Fibroblast of the aortic adventitia (primary cell): Measurements from ENCODE around the gene PLEKHA8. TPM values are rescaled to one million over a fixed set of nuclear protein-coding genes. Genes with fewer than 3 reads are reported as not detected.

ENCODE experiments used
- DNase-seq: peaks from one replicate; pipeline ENCODE4 v3.0.0-alpha.2; 2010; ENCODE audit warnings: low read depth
- H3K4me3 ChIP-seq: 2 replicates; pipeline ENCODE4 v1.5.1; 2011; ENCODE audit warnings: low read depth, mild to moderate bottlenecking, control low read depth, low read length, moderate library complexity
- total RNA-seq: library from RNA; depleted of rRNA; stranded (reverse); fragments of >200 nt; gene quantifications from 2 replicates; pipeline ENCODE4 v1.2.3, GENCODE V29; 2012; ENCODE audit warnings: low replicate concordance
- TF ChIP-seq, protein P1 (sequence below): IDR thresholded peaks from 2 replicates; pipeline ENCODE4 v1.5.1; 2011; ENCODE audit warnings: mild to moderate bottlenecking, low read length, control low read depth, inconsistent platforms; ENCODE audit not compliant: insufficient read depth

The PLEKHA8 gene
- total RNA-seq, 1 donor = 10.6 TPM

DNA sequence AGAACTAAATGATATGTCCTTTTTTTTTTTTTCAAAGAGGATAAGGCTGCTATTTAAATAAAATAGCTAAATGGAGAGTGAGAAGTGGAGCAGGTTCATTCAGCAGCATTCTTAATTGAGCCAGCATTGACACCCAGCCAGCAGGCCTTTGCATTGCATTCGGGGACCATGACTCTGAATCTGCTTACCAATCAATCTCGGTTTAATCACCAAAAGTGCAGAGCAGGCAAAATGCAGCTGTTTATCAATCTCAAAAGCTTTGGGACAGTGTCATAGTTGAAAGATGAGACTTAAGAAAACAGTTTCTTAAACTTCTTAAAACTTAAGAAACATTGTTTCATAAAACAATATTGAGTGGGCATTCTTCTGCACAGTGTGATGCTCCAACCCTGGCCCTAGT is 51.7 kb downstream of the PLEKHA8 start:
- DNase-seq = no peak
- TF ChIP-seq, protein P1, sequence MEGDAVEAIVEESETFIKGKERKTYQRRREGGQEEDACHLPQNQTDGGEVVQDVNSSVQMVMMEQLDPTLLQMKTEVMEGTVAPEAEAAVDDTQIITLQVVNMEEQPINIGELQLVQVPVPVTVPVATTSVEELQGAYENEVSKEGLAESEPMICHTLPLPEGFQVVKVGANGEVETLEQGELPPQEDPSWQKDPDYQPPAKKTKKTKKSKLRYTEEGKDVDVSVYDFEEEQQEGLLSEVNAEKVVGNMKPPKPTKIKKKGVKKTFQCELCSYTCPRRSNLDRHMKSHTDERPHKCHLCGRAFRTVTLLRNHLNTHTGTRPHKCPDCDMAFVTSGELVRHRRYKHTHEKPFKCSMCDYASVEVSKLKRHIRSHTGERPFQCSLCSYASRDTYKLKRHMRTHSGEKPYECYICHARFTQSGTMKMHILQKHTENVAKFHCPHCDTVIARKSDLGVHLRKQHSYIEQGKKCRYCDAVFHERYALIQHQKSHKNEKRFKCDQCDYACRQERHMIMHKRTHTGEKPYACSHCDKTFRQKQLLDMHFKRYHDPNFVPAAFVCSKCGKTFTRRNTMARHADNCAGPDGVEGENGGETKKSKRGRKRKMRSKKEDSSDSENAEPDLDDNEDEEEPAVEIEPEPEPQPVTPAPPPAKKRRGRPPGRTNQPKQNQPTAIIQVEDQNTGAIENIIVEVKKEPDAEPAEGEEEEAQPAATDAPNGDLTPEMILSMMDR = no peak
- no peak overlapping the region for H3K4me3 ChIP-seq

DNA sequence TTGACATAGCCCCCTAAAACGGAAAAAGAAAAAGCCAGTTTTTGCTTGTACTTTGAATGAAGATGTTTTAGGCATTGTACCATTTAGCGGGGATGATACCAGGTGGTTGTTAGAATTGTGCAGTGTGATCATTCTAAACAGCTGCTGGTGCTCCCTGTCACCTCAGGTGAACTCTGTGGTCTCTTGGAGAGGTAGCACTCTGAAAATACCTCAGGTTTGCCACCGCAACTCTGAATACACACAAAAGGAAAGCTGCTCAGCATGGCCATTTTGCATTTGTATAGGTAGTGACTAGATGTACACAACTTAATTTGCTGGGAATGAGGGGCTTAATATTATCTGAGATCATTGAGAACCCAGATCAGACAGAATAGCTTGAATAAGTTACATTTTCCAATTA is 52.6 kb downstream of the PLEKHA8 start:
- no peak for DNase-seq
- TF ChIP-seq, protein P1 = no peak
- no peak overlapping the region for H3K4me3 ChIP-seq

DNA sequence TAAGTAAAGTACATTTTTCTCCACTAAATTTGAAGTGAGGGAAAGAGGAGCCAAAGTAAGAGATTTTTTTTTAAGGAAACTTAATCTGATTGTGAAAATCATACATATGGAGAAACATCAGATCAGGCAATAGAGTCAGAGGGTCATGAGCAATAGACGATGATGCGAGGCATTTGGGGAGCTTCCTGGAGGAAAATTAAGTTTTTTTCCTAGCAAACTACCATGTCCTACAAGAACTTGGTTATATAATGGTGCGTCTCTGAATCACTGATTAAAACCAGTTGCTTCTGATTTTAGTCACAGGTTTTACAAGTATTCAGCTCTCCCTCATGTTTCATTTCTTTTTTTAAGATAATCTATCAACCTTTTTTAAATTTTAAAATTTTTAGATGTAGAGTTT is 54.5 kb downstream of the PLEKHA8 start:
- TF ChIP-seq, protein P1 = no peak
- H3K4me3 ChIP-seq = no peak overlapping the region
- peak; percentile 24 for DNase-seq

DNA sequence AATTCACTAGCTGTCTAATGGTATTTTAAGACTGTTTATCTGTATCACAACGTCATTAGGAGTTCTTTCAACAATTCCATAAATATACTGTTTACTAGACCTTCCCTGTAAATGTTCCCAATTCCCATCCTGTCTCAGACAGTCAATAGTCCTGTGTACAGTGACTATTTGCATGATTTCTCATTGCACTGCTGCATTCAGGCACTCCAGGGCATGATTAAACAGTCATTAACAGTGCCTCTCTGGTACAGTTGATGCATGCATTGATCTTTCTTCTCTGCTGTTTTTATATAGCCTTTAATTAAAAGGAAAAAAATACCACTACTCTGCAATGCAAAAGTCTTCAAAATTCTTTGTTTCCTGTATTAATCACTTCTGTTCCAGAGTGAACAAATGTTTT is 55.1 kb downstream of the PLEKHA8 start:
- no peak for DNase-seq
- H3K4me3 ChIP-seq = no peak overlapping the region
- TF ChIP-seq, protein P1 = no peak

DNA sequence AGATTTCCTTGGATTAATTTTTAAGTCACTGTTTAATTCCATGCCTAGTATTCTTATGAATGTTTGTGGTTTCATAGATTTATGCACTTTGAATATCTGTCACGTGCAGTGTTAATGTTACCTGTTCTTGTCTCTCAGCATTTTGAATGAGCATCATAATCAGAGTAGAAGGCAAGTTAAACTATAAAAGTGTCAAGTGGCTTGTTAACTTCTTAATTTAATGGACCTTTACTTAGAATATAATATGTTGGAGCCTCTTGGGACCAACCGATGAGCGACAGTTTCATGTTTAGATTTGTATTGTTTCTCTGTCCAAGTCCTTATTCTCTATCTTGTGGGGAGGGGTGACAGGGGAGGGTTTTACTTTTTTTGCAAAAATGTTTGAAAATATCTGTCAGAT is 56.0 kb downstream of the PLEKHA8 start:
- H3K4me3 ChIP-seq = no peak overlapping the region
- DNase-seq = no peak
- TF ChIP-seq, protein P1 = no peak

DNA sequence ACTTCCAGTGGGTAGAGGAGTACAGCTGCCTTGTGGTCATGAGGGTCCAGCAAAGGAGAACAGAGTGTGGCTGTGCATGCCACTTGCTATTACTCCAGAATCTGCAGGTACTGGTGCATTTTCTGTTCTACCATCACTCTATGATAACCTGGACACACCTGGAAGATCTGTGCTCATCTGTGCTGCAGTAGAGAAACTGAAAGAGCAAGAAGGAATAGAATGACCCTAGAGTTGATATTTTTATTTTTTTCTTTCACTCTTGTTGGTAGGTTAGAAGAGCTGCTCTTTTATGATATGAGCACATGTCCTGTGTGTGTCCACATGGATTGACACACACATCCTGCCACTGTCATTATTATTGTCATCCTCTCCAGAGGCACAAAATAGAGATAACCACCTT is 58.3 kb downstream of the PLEKHA8 start:
- TF ChIP-seq, protein P1 = no peak
- DNase-seq = no peak
- H3K4me3 ChIP-seq = no peak overlapping the region

DNA sequence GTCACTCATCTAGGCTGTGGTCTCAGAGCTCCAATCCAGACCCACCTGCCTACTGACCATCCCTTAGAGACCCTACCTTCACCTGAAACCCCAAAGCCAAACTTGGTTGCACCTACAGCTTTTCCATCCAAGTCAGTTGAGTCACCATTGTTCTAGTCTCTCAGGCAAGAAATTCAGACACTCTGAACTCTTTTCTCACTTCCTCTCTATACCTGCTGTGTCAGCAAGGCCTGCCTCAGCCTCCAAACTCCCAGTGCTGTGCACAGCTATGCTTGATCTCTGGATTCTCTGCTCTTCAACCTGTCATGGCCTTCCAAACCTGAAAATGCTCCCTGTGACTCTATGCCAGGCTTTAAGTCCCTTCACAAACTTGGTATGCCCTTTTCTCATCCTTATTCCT is 59.2 kb downstream of the PLEKHA8 start:
- TF ChIP-seq, protein P1 = no peak
- no peak for DNase-seq
- no peak overlapping the region for H3K4me3 ChIP-seq
